ENCODE measurements around the gene MIDN.

Gene MIDN

DNA sequence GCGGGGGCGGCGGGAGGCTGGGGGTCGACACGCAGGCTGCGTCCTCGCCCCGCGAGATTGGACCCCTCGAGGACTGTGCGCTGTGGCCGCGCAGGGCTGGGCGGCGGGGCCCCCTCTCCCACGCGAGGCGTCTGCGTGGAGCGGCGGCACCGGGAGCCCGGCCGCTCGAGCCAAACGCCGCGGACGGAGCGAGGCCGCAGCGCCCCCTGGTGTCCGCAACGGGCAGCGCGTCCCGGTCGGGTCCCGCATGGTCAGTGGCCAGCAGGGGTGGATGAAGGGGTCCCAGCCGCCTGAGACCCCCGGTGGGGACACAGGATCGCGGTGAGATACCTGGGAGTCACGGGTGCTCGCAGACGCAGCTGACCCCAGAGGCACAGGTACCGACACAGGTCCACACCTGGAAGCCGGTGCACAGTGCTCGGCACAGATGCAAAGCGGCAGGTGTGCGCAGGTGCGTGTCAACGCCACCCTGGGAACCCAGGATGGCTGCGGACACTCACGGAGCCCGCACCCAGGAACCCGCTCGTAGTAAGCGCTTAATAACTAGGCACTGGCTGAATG is 18.6 kb downstream of the MIDN start (continued):
- peak; percentile 78 for TF ChIP-seq SCRT1 (tag by site-specific recombination; IDR thresholded peaks at IDR 0.05; ENCODE audit: borderline replicate concordance)
- TF ChIP-seq ZBTB44 (tag by site-specific recombination; IDR thresholded peaks at IDR 0.05) = no peak
- TF ChIP-seq SETDB1 (IDR thresholded peaks at IDR 0.05; ENCODE audit: insufficient read length, low read length) = no peak
- TF ChIP-seq KLF8 (tag by site-specific recombination; IDR thresholded peaks at IDR 0.05) = no peak
- no peak for TF ChIP-seq MZF1 (tag by site-specific recombination; IDR thresholded peaks at IDR 0.05; ENCODE audit: borderline replicate concordance)
- no peak for TF ChIP-seq ZNF645 (tag by site-specific recombination; IDR thresholded peaks at IDR 0.05)
- no peak for TF ChIP-seq ZNF580 (tag by site-specific recombination; IDR thresholded peaks at IDR 0.05)
- TF ChIP-seq ZNF561 (tag by site-specific recombination; IDR thresholded peaks at IDR 0.05; ENCODE audit: borderline replicate concordance) = peak; percentile 54; the same call in 1 of the 2 replicates
- no peak for TF ChIP-seq BCL6B (tag by site-specific recombination; IDR thresholded peaks at IDR 0.05)
- peak; percentile 85 for TF ChIP-seq ZSCAN30 (tag by site-specific recombination; IDR thresholded peaks at IDR 0.05)
- TF ChIP-seq ZBTB11 (tag by site-specific recombination; conservative IDR thresholded peaks at IDR 0.05; ENCODE audit: low read depth) = no peak; the same call in 1 of the 2 replicates
- TF ChIP-seq WT1 (tag by site-specific recombination; IDR thresholded peaks at IDR 0.05) = no peak
- TF ChIP-seq, protein P1, sequence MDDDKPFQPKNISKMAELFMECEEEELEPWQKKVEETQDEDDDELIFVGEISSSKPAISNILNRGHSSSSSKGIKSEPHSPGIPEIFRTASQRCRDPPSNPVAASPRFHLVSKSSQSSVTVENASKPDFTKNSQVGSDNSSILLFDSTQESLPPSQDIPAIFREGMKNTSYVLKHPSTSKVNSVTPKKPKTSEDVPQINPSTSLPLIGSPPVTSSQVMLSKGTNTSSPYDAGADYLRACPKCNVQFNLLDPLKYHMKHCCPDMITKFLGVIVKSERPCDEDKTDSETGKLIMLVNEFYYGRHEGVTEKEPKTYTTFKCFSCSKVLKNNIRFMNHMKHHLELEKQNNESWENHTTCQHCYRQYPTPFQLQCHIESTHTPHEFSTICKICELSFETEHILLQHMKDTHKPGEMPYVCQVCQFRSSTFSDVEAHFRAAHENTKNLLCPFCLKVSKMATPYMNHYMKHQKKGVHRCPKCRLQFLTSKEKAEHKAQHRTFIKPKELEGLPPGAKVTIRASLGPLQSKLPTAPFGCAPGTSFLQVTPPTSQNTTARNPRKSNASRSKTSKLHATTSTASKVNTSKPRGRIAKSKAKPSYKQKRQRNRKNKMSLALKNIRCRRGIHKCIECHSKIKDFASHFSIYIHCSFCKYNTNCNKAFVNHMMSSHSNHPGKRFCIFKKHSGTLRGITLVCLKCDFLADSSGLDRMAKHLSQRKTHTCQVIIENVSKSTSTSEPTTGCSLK (tag by site-specific recombination; IDR thresholded peaks at IDR 0.05) = no peak
- TF ChIP-seq ZNF776 (tag by site-specific recombination; IDR thresholded peaks at IDR 0.05; ENCODE audit: borderline replicate concordance) = no peak
- no peak for TF ChIP-seq OVOL3 (tag by site-specific recombination; IDR thresholded peaks at IDR 0.05)
- TF ChIP-seq ZNF76 (tag by site-specific recombination; IDR thresholded peaks at IDR 0.05; ENCODE audit: borderline replicate concordance, low read depth) = no peak
- TF ChIP-seq ZNF549 (tag by site-specific recombination; IDR thresholded peaks at IDR 0.05) = no peak
- TF ChIP-seq ZNF169 (tag by site-specific recombination; IDR thresholded peaks at IDR 0.05) = no peak
- TF ChIP-seq SALL2 (tag by site-specific recombination; IDR thresholded peaks at IDR 0.05; ENCODE audit: borderline replicate concordance) = no peak
- TF ChIP-seq, protein P2, sequence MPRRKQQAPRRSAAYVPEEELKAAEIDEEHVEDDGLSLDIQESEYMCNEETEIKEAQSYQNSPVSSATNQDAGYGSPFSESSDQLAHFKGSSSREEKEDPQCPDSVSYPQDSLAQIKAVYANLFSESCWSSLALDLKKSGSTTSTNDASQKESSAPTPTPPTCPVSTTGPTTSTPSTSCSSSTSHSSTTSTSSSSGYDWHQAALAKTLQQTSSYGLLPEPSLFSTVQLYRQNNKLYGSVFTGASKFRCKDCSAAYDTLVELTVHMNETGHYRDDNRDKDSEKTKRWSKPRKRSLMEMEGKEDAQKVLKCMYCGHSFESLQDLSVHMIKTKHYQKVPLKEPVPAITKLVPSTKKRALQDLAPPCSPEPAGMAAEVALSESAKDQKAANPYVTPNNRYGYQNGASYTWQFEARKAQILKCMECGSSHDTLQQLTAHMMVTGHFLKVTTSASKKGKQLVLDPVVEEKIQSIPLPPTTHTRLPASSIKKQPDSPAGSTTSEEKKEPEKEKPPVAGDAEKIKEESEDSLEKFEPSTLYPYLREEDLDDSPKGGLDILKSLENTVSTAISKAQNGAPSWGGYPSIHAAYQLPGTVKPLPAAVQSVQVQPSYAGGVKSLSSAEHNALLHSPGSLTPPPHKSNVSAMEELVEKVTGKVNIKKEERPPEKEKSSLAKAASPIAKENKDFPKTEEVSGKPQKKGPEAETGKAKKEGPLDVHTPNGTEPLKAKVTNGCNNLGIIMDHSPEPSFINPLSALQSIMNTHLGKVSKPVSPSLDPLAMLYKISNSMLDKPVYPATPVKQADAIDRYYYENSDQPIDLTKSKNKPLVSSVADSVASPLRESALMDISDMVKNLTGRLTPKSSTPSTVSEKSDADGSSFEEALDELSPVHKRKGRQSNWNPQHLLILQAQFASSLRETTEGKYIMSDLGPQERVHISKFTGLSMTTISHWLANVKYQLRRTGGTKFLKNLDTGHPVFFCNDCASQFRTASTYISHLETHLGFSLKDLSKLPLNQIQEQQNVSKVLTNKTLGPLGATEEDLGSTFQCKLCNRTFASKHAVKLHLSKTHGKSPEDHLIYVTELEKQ (tag by site-specific recombination; IDR thresholded peaks at IDR 0.05; ENCODE audit: borderline replicate concordance) = no peak
- TF ChIP-seq CTCF (tag by site-specific recombination; IDR thresholded peaks at IDR 0.05) = peak; percentile 95
- no peak for TF ChIP-seq ZNF600 (tag by site-specific recombination; IDR thresholded peaks at IDR 0.05)
- no peak for TF ChIP-seq ZNF626 (tag by site-specific recombination; IDR thresholded peaks at IDR 0.05)
